ENCODE measurements around the gene FGD5.

The FGD5 gene

DNA sequence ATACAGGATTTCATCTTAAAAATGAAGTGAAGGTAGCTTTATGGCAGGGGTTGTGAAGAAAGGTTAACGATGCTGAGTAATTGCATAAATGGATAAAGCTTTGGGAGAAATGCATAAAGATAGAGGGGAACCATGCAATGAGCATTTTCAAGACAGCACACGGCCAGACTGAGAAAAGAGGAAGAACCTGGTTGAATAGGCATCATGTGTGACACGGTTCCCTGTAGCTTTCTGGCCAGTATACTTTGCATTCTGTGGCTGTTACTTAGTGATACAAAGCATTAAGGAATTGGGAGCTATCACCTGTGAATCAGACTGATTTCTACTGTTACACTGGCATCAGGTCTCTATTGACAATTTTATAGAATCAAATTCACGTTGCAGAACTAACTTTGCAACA lies 161.9 kb downstream of the FGD5 start:
- no peak for DNase-seq (ENCODE audit: low spot score)

Data from AG20443 (cell line).